VCaP (cell line): Measurements from ENCODE around the gene ZIC2.

Experiments
- H3K27ac ChIP-seq: fragments of 450-650 bp; 2 replicates; pipeline ENCODE4 v1.5.1; 2017
- CTCF ChIP-seq: fragments of 450-650 bp; conservative IDR thresholded peaks from 2 replicates; pipeline ENCODE4 v1.5.1; 2017; ENCODE audit warnings: mild to moderate bottlenecking, moderate library complexity

Gene ZIC2

GRCh38 chr13:99947666-99948065, 33.9 kb upstream of the ZIC2 start:
- H3K27ac ChIP-seq = no peak overlapping the region
- no peak for TF ChIP-seq CTCF

DNA sequence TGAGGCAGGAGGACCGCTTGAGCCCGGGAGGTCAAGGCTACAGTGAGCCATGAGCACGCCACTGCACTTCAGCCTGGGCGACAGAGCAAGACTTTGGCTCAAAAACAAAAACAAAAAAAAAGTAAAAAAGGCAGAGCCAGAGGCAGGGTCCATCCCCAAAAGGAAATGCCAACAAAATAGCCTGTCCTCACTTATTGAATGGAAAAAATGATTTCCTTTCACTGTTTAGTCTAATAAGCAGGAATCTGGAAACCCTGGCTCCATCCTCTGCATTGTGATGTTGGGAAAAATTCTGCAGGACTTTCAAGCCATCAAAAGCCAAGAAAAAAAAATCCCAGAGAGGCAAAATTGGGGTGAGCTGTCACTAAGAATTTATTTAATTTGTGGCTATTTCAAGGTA, 33.2 kb upstream of the ZIC2 start:
- no peak for TF ChIP-seq CTCF

DNA sequence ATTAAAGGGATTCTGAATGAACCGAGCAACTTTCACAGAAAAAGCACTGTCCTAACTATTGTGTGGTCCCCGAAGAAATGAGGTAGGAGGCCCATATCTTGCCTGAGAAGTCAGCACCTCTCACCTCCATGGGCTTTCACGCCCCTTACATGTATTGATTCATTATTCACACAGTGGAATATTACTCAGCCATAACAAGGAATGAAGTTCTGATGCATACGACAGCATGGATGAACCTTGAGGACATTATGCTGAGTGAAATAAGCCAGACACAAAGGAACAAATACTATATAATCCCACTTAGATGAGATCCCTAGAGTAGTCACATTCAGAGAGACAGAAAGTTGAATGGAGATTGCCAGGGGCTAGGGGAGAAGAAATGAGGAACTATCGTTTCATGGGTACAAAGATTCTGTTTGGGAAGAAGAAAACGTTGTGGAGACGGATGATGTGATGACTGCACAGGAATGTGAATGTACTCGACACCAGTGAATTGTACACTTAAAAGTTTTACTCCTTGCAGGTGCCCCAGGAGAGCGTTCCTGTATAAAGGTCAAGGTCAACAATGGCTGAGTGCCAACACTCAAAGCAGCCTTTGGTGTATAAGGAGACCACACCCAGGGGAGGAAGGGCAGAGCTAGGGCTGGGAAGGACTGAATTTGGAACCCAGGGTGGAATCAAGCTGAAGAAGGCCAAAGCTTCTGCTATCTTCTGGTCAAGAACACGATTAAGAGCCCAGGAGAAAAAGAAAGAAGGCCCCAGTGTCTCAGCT, 32.5 kb upstream of the ZIC2 start:
- no peak for TF ChIP-seq CTCF
- H3K27ac ChIP-seq = no peak overlapping the region

More for the DNA sequence above, 33.2 kb upstream of the ZIC2 start:
- H3K27ac ChIP-seq = no peak overlapping the region

DNA sequence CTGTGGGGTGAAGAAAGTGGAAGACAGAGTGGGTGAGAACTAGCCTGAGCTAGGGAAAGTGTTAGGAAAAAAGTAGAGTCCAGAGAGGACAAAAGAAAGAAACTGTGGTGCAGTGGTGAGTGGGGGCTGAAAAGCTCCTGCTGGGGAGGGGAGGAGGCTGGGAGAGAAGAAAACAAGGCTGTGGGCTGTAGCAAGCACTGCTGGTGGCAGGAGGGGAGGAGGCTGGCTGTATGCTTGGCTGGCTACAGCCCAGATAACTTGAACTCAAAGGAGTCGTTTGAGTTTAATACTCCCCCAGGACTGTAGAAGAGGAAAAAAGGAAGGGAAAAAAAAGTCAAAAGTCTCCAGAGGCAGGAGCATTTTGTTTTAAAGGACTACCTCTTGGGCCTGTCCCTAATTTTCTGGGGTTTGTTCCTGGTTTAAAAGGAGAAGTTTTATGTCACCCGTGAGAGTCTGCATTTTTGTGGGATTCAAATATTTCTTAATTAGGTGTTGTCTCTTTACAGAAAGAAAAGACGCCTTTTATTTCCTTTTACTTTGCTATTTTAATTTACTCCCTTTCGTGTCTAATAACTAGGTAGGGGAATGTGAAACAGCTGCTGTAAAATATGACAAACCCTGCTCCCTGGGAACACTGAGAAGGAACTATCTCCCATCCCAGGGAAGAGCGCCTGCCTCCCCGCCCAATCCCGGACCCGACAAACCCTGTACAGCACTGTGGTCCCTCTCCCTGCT, 31.7 kb upstream of the ZIC2 start:
- H3K27ac ChIP-seq = peak overlapping the region; percentile 42
- no peak for TF ChIP-seq CTCF

GRCh38 chr13:99951666-99952065, 29.9 kb upstream of the ZIC2 start:
- H3K27ac ChIP-seq = peak overlapping the region; percentile 42; the same call in 1 of the 2 replicates

GRCh38 chr13:99953138-99953755, 28.3 kb upstream of the ZIC2 start:
- H3K27ac ChIP-seq = no peak overlapping the region
- no peak for TF ChIP-seq CTCF

GRCh38 chr13:99955107-99955746, 26.4 kb upstream of the ZIC2 start:
- H3K27ac ChIP-seq = no peak overlapping the region
- TF ChIP-seq CTCF = no peak
